Activated T-cell treated with anti-CD3 and anti-CD28 coated beads, Interleukin-2, amount 50 U/mL, for 72 hours (primary cell): Measurements from ENCODE around the gene SLC41A1. TPM values are rescaled to one million over a fixed set of nuclear protein-coding genes. Genes with fewer than 3 reads are reported as not detected.
A peak's percentile ranks its signal among the peaks of the same experiment; 100 is the strongest.

Source experiments
- ATAC-seq, 2 donors: fragments of 150-1000 bp; cut with Tn5 transposase; replicated peaks in 1 of 2; 2 replicates each; pipeline ENCODE4 v1.10.0; 2021; ENCODE audit warnings: moderate library complexity in 2 of 2, mild to moderate bottlenecking in 1 of 2
- DNase-seq, 2 donors: peaks; one replicate each; pipeline ENCODE4 v3.0.0; 2021 to 2022; ENCODE audit warnings: mixed read lengths in 1 of 2
- H3K27ac Mint-ChIP-seq: one replicate; pipeline ENCODE4 v1.8.0; 2022; ENCODE audit warnings: mild to moderate bottlenecking, moderate library complexity, mixed read lengths
- H3K27me3 Mint-ChIP-seq: one replicate; pipeline ENCODE4 v1.8.0; 2022; ENCODE audit warnings: low read depth, mixed read lengths
- H3K36me3 Mint-ChIP-seq, 2 donors: one replicate each; pipeline ENCODE4 v1.8.0; 2022; ENCODE audit warnings: mixed read lengths in 2 of 2, mild to moderate bottlenecking in 1 of 2; ENCODE audit not compliant: insufficient read depth in 2 of 2
- H3K4me1 Mint-ChIP-seq: one replicate; pipeline ENCODE4 v1.8.0; 2022; ENCODE audit warnings: low read depth, mixed read lengths
- H3K4me3 Mint-ChIP-seq, 2 donors: one replicate each; pipeline ENCODE4 v1.8.0; 2022; ENCODE audit warnings: mild to moderate bottlenecking in 2 of 2, mixed read lengths in 2 of 2, moderate library complexity in 2 of 2
- H3K9me3 Mint-ChIP-seq, 2 donors: one replicate each; pipeline ENCODE4 v1.8.0; 2022; ENCODE audit warnings: mixed read lengths in 2 of 2
- total RNA-seq, 2 donors: library from RNA; stranded (reverse); gene quantifications; one replicate each; pipeline ENCODE4 v1.2.3, GENCODE V29; 2022

Gene SLC41A1
- total RNA-seq, 2 donors from 2014 or later, result 23.0 to 23.7 TPM

- H3K27me3 Mint-ChIP-seq, result no peaks in the 10 kb centered on the region
- H3K36me3 Mint-ChIP-seq, result peaks cover 1 to 5% of the 10 kb centered on the region in 2 donors
- H3K4me3 Mint-ChIP-seq, result peak overlapping the region; percentile 93 to 97
- H3K27ac Mint-ChIP-seq, result peak overlapping the region; percentile 90
- no peaks in the 10 kb centered on the region for H3K9me3 Mint-ChIP-seq
- ATAC-seq (no peak), DNase-seq (no peak)
- peaks cover 62% of the 10 kb centered on the region for H3K4me1 Mint-ChIP-seq
Observed at GRCh38 chr1:205811660-205812059, 1.3 kb downstream of the SLC41A1 start.

- Mint-ChIP-seq H3K4me1 (peaks cover 72% of the 10 kb centered on the region), H3K36me3 (peaks cover 1 to 5% of the 10 kb centered on the region in 2 donors), H3K27me3 (no peaks in the 10 kb centered on the region), H3K27ac (no peak overlapping the region), H3K4me3 (peak overlapping the region in 1 of 2 donors; percentile 93), H3K9me3 (no peaks in the 10 kb centered on the region)
- ATAC-seq, result no peak
- DNase-seq, result no peak
Observed at GRCh38 chr1:205810448-205811157, 2.4 kb downstream of the SLC41A1 start.

- DNase-seq, result no peak
- peaks cover 79% of the 10 kb centered on the region for H3K4me1 Mint-ChIP-seq
- H3K9me3 Mint-ChIP-seq, result no peaks in the 10 kb centered on the region
- no peak overlapping the region for H3K27ac Mint-ChIP-seq
- no peak overlapping the region for H3K4me3 Mint-ChIP-seq
- ATAC-seq, result no peak
- peaks cover 1 to 5% of the 10 kb centered on the region in 2 donors for H3K36me3 Mint-ChIP-seq
- no peaks in the 10 kb centered on the region for H3K27me3 Mint-ChIP-seq
Observed at GRCh38 chr1:205809942-205810345, 3.1 kb downstream of the SLC41A1 start.

GRCh38 chr1:205809469-205809868 is 3.5 kb downstream of the SLC41A1 start:
- Mint-ChIP-seq H3K9me3 (no peaks in the 10 kb centered on the region), H3K27me3 (no peaks in the 10 kb centered on the region), H3K4me3 (peak overlapping the region in 1 of 2 donors; percentile 25), H3K36me3 (peaks cover 1 to 5% of the 10 kb centered on the region in 2 donors), H3K4me1 (peaks cover 84% of the 10 kb centered on the region), H3K27ac (no peak overlapping the region)
- DNase-seq (no peak), ATAC-seq (no peak)

GRCh38 chr1:205805082-205805711 is 7.8 kb downstream of the SLC41A1 start:
- peak; percentile 74 to 83 for ATAC-seq
- peaks cover 60% of the 10 kb centered on the region for H3K4me1 Mint-ChIP-seq
- peak overlapping the region; percentile 94 for H3K27ac Mint-ChIP-seq
- DNase-seq, result peak; percentile 51 to 63
- H3K36me3 Mint-ChIP-seq, result no peaks in the 10 kb centered on the region
- no peaks in the 10 kb centered on the region for H3K9me3 Mint-ChIP-seq
- no peaks in the 10 kb centered on the region for H3K27me3 Mint-ChIP-seq
- H3K4me3 Mint-ChIP-seq, result peak overlapping the region; percentile 72 to 80

- ATAC-seq (no peak), DNase-seq (no peak)
- H3K36me3 Mint-ChIP-seq, result no peaks in the 10 kb centered on the region
- no peaks in the 10 kb centered on the region for H3K27me3 Mint-ChIP-seq
- peak overlapping the region; percentile 72 to 80 for H3K4me3 Mint-ChIP-seq
- H3K9me3 Mint-ChIP-seq, result no peaks in the 10 kb centered on the region
- no peak overlapping the region for H3K27ac Mint-ChIP-seq
- H3K4me1 Mint-ChIP-seq, result peaks cover 58% of the 10 kb centered on the region
Observed at GRCh38 chr1:205804605-205805004, 8.4 kb downstream of the SLC41A1 start.

- no peaks in the 10 kb centered on the region for H3K9me3 Mint-ChIP-seq
- H3K36me3 Mint-ChIP-seq, result no peaks in the 10 kb centered on the region
Observed at GRCh38 chr1:205803986-205804385, 9.0 kb downstream of the SLC41A1 start.

GRCh38 chr1:205802060-205802459 is 10.9 kb downstream of the SLC41A1 start:
- Mint-ChIP-seq H3K9me3 (no peaks in the 10 kb centered on the region), H3K27me3 (no peaks in the 10 kb centered on the region), H3K4me3 (no peak overlapping the region), H3K27ac (no peak overlapping the region), H3K36me3 (no peaks in the 10 kb centered on the region), H3K4me1 (peaks cover 38% of the 10 kb centered on the region)
- ATAC-seq (no peak), DNase-seq (no peak)

More at GRCh38 chr1:205803986-205804385, 9.0 kb downstream of the SLC41A1 start:
- no peak for ATAC-seq
- Mint-ChIP-seq H3K4me3 (no peak overlapping the region), H3K27ac (no peak overlapping the region), H3K4me1 (peaks cover 52% of the 10 kb centered on the region), H3K27me3 (no peaks in the 10 kb centered on the region)
- DNase-seq, result no peak

GRCh38 chr1:205800981-205801703 is 11.9 kb downstream of the SLC41A1 start:
- Mint-ChIP-seq H3K36me3 (no peaks in the 10 kb centered on the region), H3K4me1 (peaks cover 29% of the 10 kb centered on the region), H3K9me3 (no peaks in the 10 kb centered on the region), H3K4me3 (no peak overlapping the region), H3K27ac (no peak overlapping the region), H3K27me3 (no peaks in the 10 kb centered on the region)
- DNase-seq (no peak), ATAC-seq (no peak)

- Mint-ChIP-seq H3K4me1 (peaks cover 22% of the 10 kb centered on the region), H3K9me3 (no peaks in the 10 kb centered on the region), H3K4me3 (no peak overlapping the region), H3K36me3 (no peaks in the 10 kb centered on the region), H3K27me3 (no peaks in the 10 kb centered on the region), H3K27ac (no peak overlapping the region)
- DNase-seq (no peak), ATAC-seq (no peak)
Observed at GRCh38 chr1:205800427-205800826, 12.6 kb downstream of the SLC41A1 start.

- Mint-ChIP-seq H3K27me3 (no peaks in the 10 kb centered on the region), H3K4me3 (no peak overlapping the region), H3K36me3 (no peaks in the 10 kb centered on the region), H3K4me1 (peaks cover 17% of the 10 kb centered on the region), H3K27ac (no peak overlapping the region), H3K9me3 (no peaks in the 10 kb centered on the region)
- ATAC-seq (peak in 1 of 2 donors; percentile 28), DNase-seq (no peak)
Observed at GRCh38 chr1:205798577-205798976, 14.4 kb downstream of the SLC41A1 start.

- Mint-ChIP-seq H3K27ac (no peak overlapping the region), H3K4me3 (no peak overlapping the region), H3K27me3 (no peaks in the 10 kb centered on the region), H3K9me3 (no peaks in the 10 kb centered on the region), H3K36me3 (no peaks in the 10 kb centered on the region), H3K4me1 (peaks cover 16% of the 10 kb centered on the region)
- DNase-seq (no peak), ATAC-seq (no peak)
Observed at GRCh38 chr1:205797168-205797567, 15.8 kb downstream of the SLC41A1 start.

GRCh38 chr1:205794011-205794730 is 18.8 kb downstream of the SLC41A1 start:
- peaks cover 0 to 5% of the 10 kb centered on the region in 2 donors for H3K36me3 Mint-ChIP-seq
- H3K4me1 Mint-ChIP-seq, result peaks cover 16% of the 10 kb centered on the region
- no peak overlapping the region for H3K27ac Mint-ChIP-seq
- no peaks in the 10 kb centered on the region for H3K27me3 Mint-ChIP-seq
- H3K4me3 Mint-ChIP-seq, result no peak overlapping the region
- DNase-seq (no peak), ATAC-seq (no peak)
- no peaks in the 10 kb centered on the region for H3K9me3 Mint-ChIP-seq
